Esophagus squamous epithelium (tissue), 4 donors: ENCODE measurements around the gene TGFB1.

Source experiments
- CTCF ChIP-seq, 6 experiments: fragments of 450-650 bp in 4 of 6; fragments of 200-600 bp in 2 of 6; sonication (generic) in 2 of 6; IDR thresholded peaks; one replicate each; pipeline ENCODE4 v1.5.1; 2016 to 2019; ENCODE audit warnings: antibody characterized with exemption in 6 of 6, mild to moderate bottlenecking in 4 of 6, moderate library complexity in 4 of 6
- POLR2A ChIP-seq, 4 donors: fragments of 450-650 bp; IDR thresholded peaks; one replicate each; pipeline ENCODE4 v1.6.1; 2017; ENCODE audit warnings: antibody characterized with exemption in 4 of 4, mild to moderate bottlenecking in 4 of 4, moderate library complexity in 3 of 4

GRCh38 chr19:41322451-41322850, 31.3 kb downstream of the TGFB1 start:
- TF ChIP-seq CTCF (IDR thresholded peaks at IDR 0.05) (no peak), POLR2A (IDR thresholded peaks at IDR 0.05) (no peak)
